Measurements from ENCODE around the gene SLIT3. TPM values are rescaled to one million over a fixed set of nuclear protein-coding genes. Genes with fewer than 3 reads are reported as not detected.

SLIT3 gene
- total and polyA plus RNA-seq, 4 experiments from 2014 or later, result not detected

GRCh38 chr5:168706655-168707069 is 594.3 kb downstream of the SLIT3 start:
- Mint-ChIP-seq H3K27me3 (peaks cover 1 to 3% of the 10 kb centered on the region in 2 donors), H3K4me1 (no peaks in the 10 kb centered on the region), H3K27ac (no peak overlapping the region), H3K36me3 (no peaks in the 10 kb centered on the region), H3K9me3 (peaks cover 0 to 3% (median 0%) of the 10 kb centered on the region in 8 donors), H3K4me3 (no peak overlapping the region)
- intact Hi-C loops (cut with micrococcal nuclease), result no loop called here
- H3K27me3 ChIP-seq (ENCODE audit: insufficient read depth, low read length), result no peaks in the 10 kb centered on the region
- no peaks in the 10 kb centered on the region for H3K4me1 ChIP-seq (ENCODE audit: insufficient read depth, low read length)
- no peaks in the 10 kb centered on the region for H3K36me3 ChIP-seq (ENCODE audit: insufficient read depth, low read length)
- no peaks in the 10 kb centered on the region for H3K9me3 ChIP-seq (ENCODE audit: control insufficient read depth in 1 of 2, low read length in 2 of 2)
- no peak for DNase-seq
- ChIA-PET CTCF (ENCODE audit: partially characterized antibody) (no interaction called here), POLR2A (ENCODE audit: partially characterized antibody) (no interaction called here)
- no peak overlapping the region for H3K27ac ChIP-seq (ENCODE audit: low read depth, low read length)
- H3K4me3 ChIP-seq (ENCODE audit: low read length in 2 of 2), result no peak overlapping the region

DNA sequence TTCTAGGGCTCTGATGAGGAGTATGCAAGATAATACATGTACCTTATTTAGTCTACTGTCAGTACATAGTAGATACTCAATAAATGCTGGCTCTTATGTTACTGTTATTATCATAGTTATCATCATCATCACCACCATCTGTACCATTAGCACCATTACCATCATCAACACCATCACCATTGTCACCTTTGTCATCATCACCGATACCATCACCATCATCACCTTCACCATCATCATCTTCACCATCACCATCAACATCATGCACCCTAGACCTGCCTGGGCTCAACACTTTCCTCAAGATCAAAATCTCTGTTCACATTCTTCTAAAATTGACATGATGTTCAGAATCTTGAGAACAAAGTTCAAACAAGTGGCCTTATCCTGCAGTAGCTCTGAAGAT is 595.6 kb downstream of the SLIT3 start:
- no peak overlapping the region for H3K4me3 ChIP-seq (ENCODE audit: low read length in 2 of 2)
- CTCF ChIA-PET (ENCODE audit: partially characterized antibody), result interaction anchor here (1.3 kb wide), 1 partner anchor 66 kb away, joined by 4 read pairs; no protein-coding TSS in a partner anchor
- no peaks in the 10 kb centered on the region for H3K27me3 ChIP-seq (ENCODE audit: insufficient read depth, low read length)
- Mint-ChIP-seq H3K36me3 (no peaks in the 10 kb centered on the region), H3K9me3 (peaks cover 0 to 3% (median 0%) of the 10 kb centered on the region in 8 donors), H3K27me3 (peaks cover under 1 to 3% of the 10 kb centered on the region in 2 donors), H3K4me1 (no peaks in the 10 kb centered on the region), H3K27ac (no peak overlapping the region), H3K4me3 (no peak overlapping the region)
- no peaks in the 10 kb centered on the region for H3K36me3 ChIP-seq (ENCODE audit: insufficient read depth, low read length)
- H3K27ac ChIP-seq (ENCODE audit: low read depth, low read length), result no peak overlapping the region
- no peaks in the 10 kb centered on the region for H3K4me1 ChIP-seq (ENCODE audit: insufficient read depth, low read length)
- POLR2A ChIA-PET (ENCODE audit: partially characterized antibody), result no interaction called here
- H3K9me3 ChIP-seq (ENCODE audit: control insufficient read depth in 1 of 2, low read length in 2 of 2), result no peaks in the 10 kb centered on the region
- DNase-seq, result no peak
- intact Hi-C loops (cut with micrococcal nuclease), result no loop called here

- no peak for DNase-seq
- Mint-ChIP-seq H3K36me3 (no peaks in the 10 kb centered on the region), H3K27me3 (peaks cover 0 to 2% of the 10 kb centered on the region in 2 donors), H3K4me3 (no peak overlapping the region), H3K4me1 (no peaks in the 10 kb centered on the region), H3K9me3 (no peaks in the 10 kb centered on the region), H3K27ac (no peak overlapping the region)
- Histone ChIP-seq H3K9me3 (ENCODE audit: control insufficient read depth in 1 of 2, low read length in 2 of 2) (no peaks in the 10 kb centered on the region), H3K27ac (ENCODE audit: low read depth, low read length) (no peak overlapping the region), H3K4me3 (ENCODE audit: low read length in 2 of 2) (no peak overlapping the region), H3K36me3 (ENCODE audit: insufficient read depth, low read length) (no peaks in the 10 kb centered on the region), H3K27me3 (ENCODE audit: insufficient read depth, low read length) (no peaks in the 10 kb centered on the region), H3K4me1 (ENCODE audit: insufficient read depth, low read length) (no peaks in the 10 kb centered on the region)
- ChIA-PET POLR2A (ENCODE audit: partially characterized antibody) (no interaction called here), CTCF (ENCODE audit: partially characterized antibody) (no interaction called here)
- intact Hi-C loops (cut with micrococcal nuclease), result no loop called here
Measured at GRCh38 chr5:168702511-168702910, 598.4 kb downstream of the SLIT3 start.

- Histone ChIP-seq H3K9me3 (ENCODE audit: control insufficient read depth in 1 of 2, low read length in 2 of 2) (no peaks in the 10 kb centered on the region), H3K27me3 (ENCODE audit: insufficient read depth, low read length) (no peaks in the 10 kb centered on the region), H3K4me1 (ENCODE audit: insufficient read depth, low read length) (no peaks in the 10 kb centered on the region), H3K4me3 (ENCODE audit: low read length in 2 of 2) (no peak overlapping the region), H3K27ac (ENCODE audit: low read depth, low read length) (no peak overlapping the region), H3K36me3 (ENCODE audit: insufficient read depth, low read length) (no peaks in the 10 kb centered on the region)
- no peak for DNase-seq
- POLR2A ChIA-PET (ENCODE audit: partially characterized antibody), result no interaction called here
- intact Hi-C loops (cut with micrococcal nuclease), result no loop called here
- Mint-ChIP-seq H3K27ac (no peak overlapping the region), H3K9me3 (no peaks in the 10 kb centered on the region), H3K27me3 (peaks cover 0 to 2% of the 10 kb centered on the region in 2 donors), H3K36me3 (no peaks in the 10 kb centered on the region), H3K4me3 (no peak overlapping the region), H3K4me1 (no peaks in the 10 kb centered on the region)
- CTCF ChIA-PET (ENCODE audit: partially characterized antibody), result no interaction called here
Measured at GRCh38 chr5:168701641-168702040, 599.3 kb downstream of the SLIT3 start.

GRCh38 chr5:168699002-168699401 is 601.9 kb downstream of the SLIT3 start:
- no peaks in the 10 kb centered on the region for H3K4me1 Mint-ChIP-seq
- no peak overlapping the region for H3K4me3 ChIP-seq (ENCODE audit: low read length in 2 of 2)
- no peaks in the 10 kb centered on the region for H3K27me3 ChIP-seq (ENCODE audit: insufficient read depth, low read length)
- POLR2A ChIA-PET (ENCODE audit: partially characterized antibody), result no interaction called here
- no peak overlapping the region for H3K27ac ChIP-seq (ENCODE audit: low read depth, low read length)
- H3K4me1 ChIP-seq (ENCODE audit: insufficient read depth, low read length), result no peaks in the 10 kb centered on the region
- CTCF ChIA-PET (ENCODE audit: partially characterized antibody), result no interaction called here
- no peaks in the 10 kb centered on the region for H3K36me3 ChIP-seq (ENCODE audit: insufficient read depth, low read length)
- no peak for DNase-seq
- H3K9me3 Mint-ChIP-seq, result no peaks in the 10 kb centered on the region
- intact Hi-C loops (cut with micrococcal nuclease), result no loop called here
- H3K27me3 Mint-ChIP-seq, result peaks cover 0 to 6% of the 10 kb centered on the region in 2 donors
- H3K27ac Mint-ChIP-seq, result no peak overlapping the region
- no peak overlapping the region for H3K4me3 Mint-ChIP-seq
- no peaks in the 10 kb centered on the region for H3K9me3 ChIP-seq (ENCODE audit: control insufficient read depth in 1 of 2, low read length in 2 of 2)
- no peaks in the 10 kb centered on the region for H3K36me3 Mint-ChIP-seq

DNA sequence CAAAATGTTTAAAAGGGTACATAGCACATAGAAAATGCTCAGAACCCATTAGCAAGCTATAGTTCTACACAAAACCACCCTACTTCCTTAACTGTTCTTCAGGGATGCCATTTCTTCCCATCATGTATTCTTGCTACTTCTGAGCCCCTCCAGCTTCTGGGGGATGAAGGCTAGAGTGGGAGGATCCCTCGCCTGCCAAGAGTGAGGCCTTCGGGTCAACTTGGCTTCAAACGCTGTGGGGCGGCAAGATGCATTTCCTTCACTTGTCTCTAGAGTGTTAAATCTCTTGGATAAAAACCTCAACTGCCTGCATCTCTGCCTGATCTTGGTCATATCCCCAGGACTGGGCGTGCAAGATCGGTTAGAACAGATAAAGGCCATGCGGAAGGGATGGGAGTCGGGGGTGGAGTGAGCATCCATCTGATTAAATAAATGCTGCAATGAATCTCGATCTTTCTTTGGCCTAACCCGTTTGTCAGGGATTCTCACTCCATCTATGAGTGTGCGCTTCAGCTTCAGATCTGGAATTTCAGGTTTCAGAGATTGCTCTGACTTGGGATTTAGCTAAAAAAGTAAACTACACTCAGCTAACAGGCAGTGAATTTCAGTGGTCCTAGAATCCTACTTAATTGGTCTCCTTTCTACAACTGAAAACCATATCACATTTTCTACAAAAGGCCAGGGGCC is 603.8 kb downstream of the SLIT3 start:
- H3K4me1 ChIP-seq (ENCODE audit: insufficient read depth, low read length), result no peaks in the 10 kb centered on the region
- intact Hi-C loops (cut with micrococcal nuclease), result no loop called here
- H3K4me3 Mint-ChIP-seq, result no peak overlapping the region
- no peaks in the 10 kb centered on the region for H3K9me3 Mint-ChIP-seq
- H3K27ac ChIP-seq (ENCODE audit: low read depth, low read length), result no peak overlapping the region
- H3K27me3 Mint-ChIP-seq, result peaks cover 0 to 6% of the 10 kb centered on the region in 2 donors
- DNase-seq, result no peak
- H3K36me3 Mint-ChIP-seq, result no peaks in the 10 kb centered on the region
- ChIA-PET POLR2A (ENCODE audit: partially characterized antibody) (no interaction called here), CTCF (ENCODE audit: partially characterized antibody) (no interaction called here)
- H3K27ac Mint-ChIP-seq, result no peak overlapping the region
- no peaks in the 10 kb centered on the region for H3K9me3 ChIP-seq (ENCODE audit: control insufficient read depth in 1 of 2, low read length in 2 of 2)
- no peak overlapping the region for H3K4me3 ChIP-seq (ENCODE audit: low read length in 2 of 2)
- H3K27me3 ChIP-seq (ENCODE audit: insufficient read depth, low read length), result no peaks in the 10 kb centered on the region
- no peaks in the 10 kb centered on the region for H3K4me1 Mint-ChIP-seq
- no peaks in the 10 kb centered on the region for H3K36me3 ChIP-seq (ENCODE audit: insufficient read depth, low read length)

DNA sequence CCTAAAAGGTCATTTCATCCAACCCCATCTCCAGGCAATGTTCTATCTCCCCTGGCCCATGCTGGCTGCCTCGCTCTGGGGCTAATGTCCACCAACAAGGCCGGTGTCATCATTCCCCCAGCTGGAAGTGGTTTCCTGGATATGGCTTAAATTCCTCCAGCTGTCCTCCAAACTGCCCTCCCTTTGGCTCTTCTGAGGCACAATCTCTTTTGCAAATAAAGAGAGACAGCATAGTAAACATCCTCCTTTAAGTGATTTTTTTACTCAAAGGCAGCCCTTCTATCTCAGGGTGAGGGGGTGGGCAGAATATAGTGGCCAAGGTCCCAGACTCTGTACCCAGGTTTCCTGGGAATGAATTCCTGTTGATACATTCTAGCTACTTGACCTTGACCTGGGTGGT is 604.3 kb downstream of the SLIT3 start:
- CTCF ChIA-PET (ENCODE audit: partially characterized antibody), result no interaction called here
- POLR2A ChIA-PET (ENCODE audit: partially characterized antibody), result no interaction called here
- Histone ChIP-seq H3K4me3 (ENCODE audit: low read length in 2 of 2) (no peak overlapping the region), H3K27ac (ENCODE audit: low read depth, low read length) (no peak overlapping the region), H3K36me3 (ENCODE audit: insufficient read depth, low read length) (no peaks in the 10 kb centered on the region), H3K4me1 (ENCODE audit: insufficient read depth, low read length) (no peaks in the 10 kb centered on the region), H3K9me3 (ENCODE audit: control insufficient read depth in 1 of 2, low read length in 2 of 2) (no peaks in the 10 kb centered on the region), H3K27me3 (ENCODE audit: insufficient read depth, low read length) (no peaks in the 10 kb centered on the region)
- Mint-ChIP-seq H3K4me3 (no peak overlapping the region), H3K27ac (no peak overlapping the region), H3K4me1 (no peaks in the 10 kb centered on the region), H3K36me3 (no peaks in the 10 kb centered on the region), H3K27me3 (peaks cover 0 to 6% of the 10 kb centered on the region in 2 donors), H3K9me3 (no peaks in the 10 kb centered on the region)
- no peak for DNase-seq
- intact Hi-C loops (cut with micrococcal nuclease), result no loop called here

Data from CD4-positive, alpha-beta memory T cell (primary cell).